ENCODE results near the gene CZIB. TPM values are rescaled to one million over a fixed set of nuclear protein-coding genes. Genes with fewer than 3 reads are reported as not detected.
"Not testable (repeated sequence)": the region's sequence is repeated elsewhere in the genome, so short reads cannot be mapped to it uniquely, and the experiment has no call there.

CZIB gene
- total RNA-seq, 1 donor from 2014 or later: 46.7 TPM

DNA sequence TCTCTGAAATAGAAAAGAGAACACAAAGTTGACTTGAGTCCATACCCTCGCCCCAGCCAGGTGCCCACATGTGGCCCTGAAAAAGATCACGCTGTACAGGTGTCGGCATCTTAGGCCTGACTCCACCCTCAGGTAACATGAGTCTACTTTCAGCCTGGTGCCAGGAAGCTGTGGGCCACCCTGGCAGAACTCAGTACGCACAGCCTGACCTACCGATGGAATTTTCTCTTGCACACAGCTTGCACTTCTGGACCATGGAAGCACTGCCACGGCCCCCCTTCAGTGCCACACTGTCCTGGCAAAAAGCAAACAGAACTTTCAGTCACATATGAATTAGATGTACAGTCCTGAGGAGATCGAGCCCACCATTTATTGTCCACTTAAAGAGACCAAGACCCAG is 2.2 kb downstream of the CZIB start:
- Mint-ChIP-seq H3K4me3 (ENCODE audit: low read depth) (no peak overlapping the region), H3K27me3 (ENCODE audit: low read depth) (no peaks in the 10 kb centered on the region), H3K9me3 (no peaks in the 10 kb centered on the region), H3K36me3 (ENCODE audit: low read depth) (peaks cover 23% of the 10 kb centered on the region), H3K27ac (no peak overlapping the region), H3K4me1 (ENCODE audit: low read depth) (peaks cover 22% of the 10 kb centered on the region)
- DNase-seq (ENCODE audit: low spot score): no peak
- intact Hi-C loops (cut with micrococcal nuclease): no loop called here

GRCh38 chr1:53214376-53214940 is 6.0 kb downstream of the CZIB start:
- intact Hi-C loops (cut with micrococcal nuclease): no loop called here
- Mint-ChIP-seq H3K9me3 (no peaks in the 10 kb centered on the region), H3K4me1 (ENCODE audit: low read depth) (peaks cover 9% of the 10 kb centered on the region), H3K36me3 (ENCODE audit: low read depth) (peaks cover 49% of the 10 kb centered on the region), H3K27ac (no peak overlapping the region), H3K27me3 (ENCODE audit: low read depth) (no peaks in the 10 kb centered on the region), H3K4me3 (ENCODE audit: low read depth) (no peak overlapping the region)
- DNase-seq (ENCODE audit: low spot score): no peak

- Mint-ChIP-seq H3K27ac (no peak overlapping the region), H3K9me3 (peaks cover 17% of the 10 kb centered on the region), H3K27me3 (ENCODE audit: low read depth) (no peaks in the 10 kb centered on the region), H3K4me1 (ENCODE audit: low read depth) (no peaks in the 10 kb centered on the region), H3K4me3 (ENCODE audit: low read depth) (no peak overlapping the region), H3K36me3 (ENCODE audit: low read depth) (peaks cover 67% of the 10 kb centered on the region)
- intact Hi-C loops (cut with micrococcal nuclease): no loop called here
- DNase-seq (ENCODE audit: low spot score): no peak
Measured at GRCh38 chr1:53210954-53211353, 9.5 kb downstream of the CZIB start.

DNA sequence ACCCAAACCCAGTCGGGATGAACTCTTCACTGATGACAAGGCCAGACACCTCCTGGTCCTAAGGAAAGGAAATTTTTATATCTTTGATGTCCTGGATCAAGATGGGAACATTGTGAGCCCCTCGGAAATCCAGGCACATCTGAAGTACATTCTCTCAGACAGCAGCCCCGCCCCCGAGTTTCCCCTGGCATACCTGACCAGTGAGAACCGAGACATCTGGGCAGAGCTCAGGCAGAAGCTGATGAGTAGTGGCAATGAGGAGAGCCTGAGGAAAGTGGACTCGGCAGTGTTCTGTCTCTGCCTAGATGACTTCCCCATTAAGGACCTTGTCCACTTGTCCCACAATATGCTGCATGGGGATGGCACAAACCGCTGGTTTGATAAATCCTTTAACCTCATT is 10.1 kb downstream of the CZIB start:
- Mint-ChIP-seq H3K27me3 (ENCODE audit: low read depth) (no peaks in the 10 kb centered on the region), H3K9me3 (peaks cover 18% of the 10 kb centered on the region), H3K36me3 (ENCODE audit: low read depth) (peaks cover 71% of the 10 kb centered on the region), H3K4me1 (ENCODE audit: low read depth) (no peaks in the 10 kb centered on the region), H3K27ac (no peak overlapping the region), H3K4me3 (ENCODE audit: low read depth) (no peak overlapping the region)
- DNase-seq (ENCODE audit: low spot score): no peak
- intact Hi-C loops (cut with micrococcal nuclease): no loop called here

DNA sequence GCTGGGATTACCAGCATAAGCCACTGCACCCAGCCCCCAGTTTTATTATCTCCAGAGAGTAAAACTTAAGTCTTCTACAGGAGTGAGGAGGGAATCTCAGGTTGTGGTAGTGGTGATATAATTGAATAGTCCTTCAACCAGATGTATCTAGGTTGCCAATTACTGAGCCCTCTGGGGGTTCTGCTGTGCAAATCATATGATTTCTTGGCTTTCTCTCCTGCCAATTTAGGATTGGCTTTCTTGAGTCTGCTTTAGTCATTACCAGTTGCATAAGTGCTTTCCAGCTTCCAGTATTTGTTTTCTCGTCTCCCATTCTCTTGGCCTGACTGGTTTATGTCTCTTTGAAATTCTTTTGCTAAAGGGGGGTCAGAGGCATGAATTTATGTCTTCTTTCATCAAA is 12.7 kb downstream of the CZIB start:
- Mint-ChIP-seq H3K36me3 (ENCODE audit: low read depth) (peaks cover 88% of the 10 kb centered on the region), H3K27ac (no peak overlapping the region), H3K4me1 (ENCODE audit: low read depth) (no peaks in the 10 kb centered on the region), H3K27me3 (ENCODE audit: low read depth) (no peaks in the 10 kb centered on the region), H3K9me3 (peaks cover 33% of the 10 kb centered on the region), H3K4me3 (ENCODE audit: low read depth) (no peak overlapping the region)
- intact Hi-C loops (cut with micrococcal nuclease): no loop called here
- DNase-seq (ENCODE audit: low spot score): no peak

- H3K36me3 Mint-ChIP-seq (ENCODE audit: low read depth): peaks cover 90% of the 10 kb centered on the region
- peaks cover 33% of the 10 kb centered on the region for H3K9me3 Mint-ChIP-seq
- no peak for DNase-seq (ENCODE audit: low spot score)
- intact Hi-C loops (cut with micrococcal nuclease): no loop called here
- H3K4me1 Mint-ChIP-seq (ENCODE audit: low read depth): no peaks in the 10 kb centered on the region
- H3K27me3 Mint-ChIP-seq (ENCODE audit: low read depth): no peaks in the 10 kb centered on the region
- H3K4me3 Mint-ChIP-seq (ENCODE audit: low read depth): no peak overlapping the region
- no peak overlapping the region for H3K27ac Mint-ChIP-seq
Measured at GRCh38 chr1:53206735-53207379, 13.6 kb downstream of the CZIB start.

DNA sequence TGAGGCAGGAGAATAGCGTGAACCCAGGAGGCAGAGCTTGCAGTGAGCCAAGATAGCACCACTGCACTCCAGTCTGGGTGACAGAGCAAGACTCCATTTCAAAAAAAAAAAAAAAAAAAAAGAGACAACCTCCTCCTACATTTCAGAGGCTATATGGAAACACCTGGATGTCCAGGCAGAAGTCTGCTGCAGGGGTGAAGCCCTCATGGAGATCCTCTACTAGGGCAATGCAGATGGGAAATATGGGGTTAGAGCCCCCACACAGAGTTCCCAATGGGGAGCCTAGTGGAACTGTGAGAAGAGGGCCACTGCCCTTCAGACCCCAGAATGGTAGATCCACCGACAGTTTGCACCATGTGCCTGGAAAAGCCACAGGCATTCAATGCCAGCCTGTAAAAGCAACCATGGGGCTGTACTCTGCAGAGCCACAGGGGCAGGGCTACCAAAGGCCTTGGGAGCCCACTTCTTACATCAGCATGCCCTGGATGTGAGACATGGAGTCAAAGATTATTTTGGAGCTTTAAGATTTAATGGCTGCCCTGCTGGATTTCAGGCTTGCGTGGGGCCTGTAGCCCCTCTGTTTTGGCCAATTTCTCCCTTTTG is 14.2 kb downstream of the CZIB start:
- H3K27me3 Mint-ChIP-seq (ENCODE audit: low read depth); H3K27ac Mint-ChIP-seq; DNase-seq (ENCODE audit: low spot score); H3K4me3 Mint-ChIP-seq (ENCODE audit: low read depth); H3K4me1 Mint-ChIP-seq (ENCODE audit: low read depth); intact Hi-C loops (cut with micrococcal nuclease): not testable (repeated sequence)
- Mint-ChIP-seq H3K9me3 (peaks cover 33% of the 10 kb centered on the region), H3K36me3 (ENCODE audit: low read depth) (peaks cover 93% of the 10 kb centered on the region)

- H3K4me3 Mint-ChIP-seq (ENCODE audit: low read depth); H3K27me3 Mint-ChIP-seq (ENCODE audit: low read depth); H3K4me1 Mint-ChIP-seq (ENCODE audit: low read depth); intact Hi-C loops (cut with micrococcal nuclease); DNase-seq (ENCODE audit: low spot score); H3K27ac Mint-ChIP-seq: not testable (repeated sequence)
- Mint-ChIP-seq H3K36me3 (ENCODE audit: low read depth) (peaks cover 92% of the 10 kb centered on the region), H3K9me3 (peaks cover 33% of the 10 kb centered on the region)
Measured at GRCh38 chr1:53205496-53205895, 14.9 kb downstream of the CZIB start.

DNA sequence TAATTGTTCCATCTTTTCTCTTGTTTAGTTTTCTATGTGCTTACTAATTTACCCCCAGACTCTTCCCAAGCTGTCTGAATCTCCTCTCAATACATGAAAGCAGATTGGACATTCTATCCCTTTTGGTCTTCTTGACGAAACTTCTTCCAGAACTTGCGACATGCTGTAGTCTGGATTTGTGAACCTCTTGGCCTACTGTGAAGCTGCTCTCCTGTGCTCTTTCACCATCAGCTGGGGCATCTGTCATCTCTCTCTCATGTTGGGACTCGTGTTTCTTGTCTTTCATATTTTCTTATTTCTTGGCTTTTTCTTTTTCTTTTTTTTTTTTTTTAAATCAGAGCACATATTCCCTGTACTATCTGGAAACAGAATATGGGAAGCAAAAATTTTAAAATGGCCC is 17.0 kb downstream of the CZIB start:
- H3K4me1 Mint-ChIP-seq (ENCODE audit: low read depth): no peaks in the 10 kb centered on the region
- intact Hi-C loops (cut with micrococcal nuclease): no loop called here
- H3K27ac Mint-ChIP-seq: no peak overlapping the region
- no peak overlapping the region for H3K4me3 Mint-ChIP-seq (ENCODE audit: low read depth)
- H3K27me3 Mint-ChIP-seq (ENCODE audit: low read depth): no peaks in the 10 kb centered on the region
- H3K9me3 Mint-ChIP-seq: peaks cover 33% of the 10 kb centered on the region
- H3K36me3 Mint-ChIP-seq (ENCODE audit: low read depth): peaks cover 74% of the 10 kb centered on the region
- no peak for DNase-seq (ENCODE audit: low spot score)

- Mint-ChIP-seq H3K4me1 (ENCODE audit: low read depth) (peaks cover 22% of the 10 kb centered on the region), H3K36me3 (ENCODE audit: low read depth) (peaks cover 38% of the 10 kb centered on the region), H3K27me3 (ENCODE audit: low read depth) (no peaks in the 10 kb centered on the region), H3K4me3 (ENCODE audit: low read depth) (peak overlapping the region; percentile 89), H3K9me3 (no peaks in the 10 kb centered on the region), H3K27ac (peak overlapping the region; percentile 90)
- DNase-seq (ENCODE audit: low spot score): no peak
- intact Hi-C loops (cut with micrococcal nuclease): loop anchor here (10.0 kb wide), 3 partner anchors 57 to 857 kb away; partner anchors contain the start of genes TCEANC2 and TMEM59
Measured at GRCh38 chr1:53198241-53198651, 22.2 kb downstream of the CZIB start.

DNA sequence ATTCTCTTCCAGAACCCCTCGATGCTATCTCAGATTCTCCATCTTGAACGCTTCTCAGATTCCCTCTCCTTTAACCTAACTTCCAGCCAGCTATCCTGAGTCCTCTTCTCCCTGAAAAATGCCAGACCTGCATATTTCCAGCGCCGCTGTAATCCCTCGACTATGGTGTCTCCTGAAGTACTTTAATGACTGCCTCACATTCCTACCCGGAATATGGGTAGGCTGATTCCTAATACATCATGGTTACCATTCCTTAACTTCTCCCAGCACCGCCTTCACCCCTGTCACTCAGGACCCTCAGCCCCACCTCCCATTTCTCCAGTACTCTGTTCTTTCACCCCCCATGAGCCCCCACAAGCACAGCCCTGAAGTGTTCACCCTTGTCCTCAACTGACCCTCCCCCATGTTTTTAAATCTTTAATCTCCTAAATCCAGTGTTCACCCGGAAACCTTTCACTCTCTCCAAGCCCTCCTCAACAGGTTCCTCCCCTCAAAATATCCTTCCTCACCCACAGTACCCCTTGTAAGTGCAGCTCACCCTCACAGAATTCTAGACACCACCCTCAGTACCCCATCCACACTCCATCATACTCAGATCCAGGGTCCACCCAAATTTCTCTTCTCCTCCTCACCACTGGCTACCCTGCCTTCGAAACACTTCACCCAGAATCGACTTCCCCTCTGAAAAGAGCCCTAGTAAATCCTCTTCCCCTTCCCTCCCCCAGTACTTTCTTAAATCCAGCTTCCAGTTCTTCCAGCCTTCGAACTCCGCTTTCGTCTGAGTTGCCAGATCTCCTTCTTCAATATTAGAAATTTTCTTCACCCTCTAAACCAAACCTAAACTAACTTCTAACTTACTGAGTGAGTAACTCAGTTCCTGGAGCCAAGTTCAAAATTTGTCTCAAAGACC is 22.9 kb downstream of the CZIB start:
- Mint-ChIP-seq H3K9me3 (no peaks in the 10 kb centered on the region), H3K4me1 (ENCODE audit: low read depth) (peaks cover 22% of the 10 kb centered on the region), H3K27me3 (ENCODE audit: low read depth) (no peaks in the 10 kb centered on the region), H3K27ac (peak overlapping the region; percentile 90), H3K4me3 (ENCODE audit: low read depth) (peak overlapping the region; percentile 89), H3K36me3 (ENCODE audit: low read depth) (peaks cover 31% of the 10 kb centered on the region)
- DNase-seq (ENCODE audit: low spot score): no peak
- intact Hi-C loops (cut with micrococcal nuclease): loop anchor here (10.0 kb wide), 3 partner anchors 57 to 857 kb away; partner anchors contain the start of genes TCEANC2 and TMEM59

DNA sequence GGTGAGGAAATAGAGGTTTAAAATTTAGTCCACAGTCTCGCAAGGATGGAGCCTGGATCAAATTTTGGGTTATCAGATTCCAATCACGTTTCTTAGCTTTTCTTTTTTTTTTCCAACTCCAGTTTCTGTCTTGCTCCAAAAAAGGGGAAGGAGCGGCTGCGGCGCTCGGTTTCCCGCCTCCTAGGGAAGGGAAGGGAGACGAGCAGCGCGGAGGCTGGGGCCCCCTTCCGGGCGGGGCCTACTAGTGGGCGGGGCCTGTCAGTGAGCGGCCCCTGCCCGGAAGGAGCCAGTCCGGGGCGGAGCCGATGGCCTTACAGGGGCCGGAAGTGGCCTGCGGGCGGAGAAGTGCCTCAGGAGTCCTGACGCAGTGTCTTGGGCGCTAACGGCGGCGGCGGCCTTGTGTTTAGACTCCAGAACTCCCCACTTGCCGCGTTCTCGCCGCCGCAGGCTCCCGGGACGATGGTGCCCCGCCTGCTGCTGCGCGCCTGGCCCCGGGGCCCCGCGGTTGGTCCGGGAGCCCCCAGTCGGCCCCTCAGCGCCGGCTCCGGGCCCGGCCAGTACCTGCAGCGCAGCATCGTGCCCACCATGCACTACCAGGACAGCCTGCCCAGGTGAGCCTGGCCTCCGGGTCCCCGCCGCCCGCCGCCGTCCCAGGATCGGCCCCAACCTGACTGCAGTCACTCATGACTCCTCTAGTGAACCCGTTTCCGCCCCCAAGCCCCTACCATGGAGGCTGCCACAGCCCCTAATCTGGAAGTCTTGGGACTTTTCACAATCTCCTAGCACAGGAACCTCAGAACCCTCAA is 23.7 kb downstream of the CZIB start, which contains the start of gene CPT2:
CPT2 (plus strand) TSS at position 340 of the 806 bp plus-strand sequence; CDS start at position 460, 120 bp downstream.
- intact Hi-C loops (cut with micrococcal nuclease): loop anchor here (10.0 kb wide), 3 partner anchors 58 to 858 kb away; partner anchors contain the start of genes TCEANC2 and TMEM59
- Mint-ChIP-seq H3K27me3 (ENCODE audit: low read depth) (no peaks in the 10 kb centered on the region), H3K4me3 (ENCODE audit: low read depth) (peak within 1 kb of the TSS; percentile 89), H3K27ac (peak within 1 kb of the TSS; percentile 90), H3K4me1 (ENCODE audit: low read depth) (peaks cover 22% of the 10 kb centered on the region), H3K9me3 (no peaks in the 10 kb centered on the region), H3K36me3 (ENCODE audit: low read depth) (peaks cover 25% of the 10 kb centered on the region)
- DNase-seq (ENCODE audit: low spot score): peak; percentile 90
